Neural crest cell (in vitro differentiated cells): ENCODE measurements around the gene RHD. TPM values are rescaled to one million over a fixed set of nuclear protein-coding genes. Genes with fewer than 3 reads are reported as not detected.
A peak's percentile ranks its signal among the peaks of the same experiment; 100 is the strongest.
"Not testable (repeated sequence)": the region's sequence is repeated elsewhere in the genome, so short reads cannot be mapped to it uniquely, and the experiment has no call there.

Experiments
- DNase-seq: peaks from one replicate; pipeline ENCODE4 v3.0.0; 2021; ENCODE audit warnings: low read depth, mixed read lengths, low spot score
- H3K27ac Mint-ChIP-seq: one replicate; pipeline ENCODE4 v1.8.0; 2021; ENCODE audit warnings: mild to moderate bottlenecking, mixed read lengths; ENCODE audit not compliant: unreplicated experiment
- H3K27me3 Mint-ChIP-seq: 2 replicates; pipeline ENCODE4 v1.8.0; 2021; ENCODE audit warnings: low read depth, mild to moderate bottlenecking, mixed read lengths
- H3K36me3 Mint-ChIP-seq: 2 replicates; pipeline ENCODE4 v1.8.0; 2021; ENCODE audit warnings: low read depth, mild to moderate bottlenecking, mixed read lengths
- H3K4me1 Mint-ChIP-seq: 2 replicates; pipeline ENCODE4 v1.8.0; 2021; ENCODE audit warnings: mixed read lengths
- H3K4me3 Mint-ChIP-seq: one replicate; pipeline ENCODE4 v1.8.0; 2021; ENCODE audit warnings: mild to moderate bottlenecking, mixed read lengths
- H3K9me3 Mint-ChIP-seq: 2 replicates; pipeline ENCODE4 v1.8.0; 2021; ENCODE audit warnings: mixed read lengths
- total RNA-seq: library from RNA; stranded (reverse); gene quantifications from 2 replicates; pipeline ENCODE4 v1.2.1, GENCODE V29; 2021
- TF ChIP-seq, protein P1 (sequence below): fragments of 200-600 bp; sonication (generic); conservative IDR thresholded peaks from 2 replicates; pipeline ENCODE4 v1.5.0; 2021; ENCODE audit warnings: antibody characterized with exemption, mild to moderate bottlenecking

RHD gene
- total RNA-seq, 1 donor from 2014 or later, result 0.07 TPM

DNA sequence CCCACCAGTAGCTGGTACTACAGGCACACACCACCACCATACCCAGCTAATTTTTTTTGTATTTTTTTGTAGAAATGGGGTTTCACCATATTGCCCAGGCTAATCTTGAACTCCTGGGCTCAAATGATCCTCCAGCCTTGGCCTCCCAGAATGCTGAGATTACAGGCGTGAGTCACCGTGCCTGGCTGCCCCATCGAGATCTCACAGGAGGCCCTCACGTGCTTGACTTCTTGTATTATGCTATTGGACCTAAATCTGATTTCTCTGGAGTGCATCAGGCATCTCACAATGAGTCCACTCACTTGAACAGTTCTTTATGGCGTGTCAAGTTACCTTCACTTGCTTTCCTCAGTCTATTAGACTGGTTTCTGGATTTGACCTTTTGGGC lies 15.7 kb upstream of the RHD start:
- TF ChIP-seq, protein P1, sequence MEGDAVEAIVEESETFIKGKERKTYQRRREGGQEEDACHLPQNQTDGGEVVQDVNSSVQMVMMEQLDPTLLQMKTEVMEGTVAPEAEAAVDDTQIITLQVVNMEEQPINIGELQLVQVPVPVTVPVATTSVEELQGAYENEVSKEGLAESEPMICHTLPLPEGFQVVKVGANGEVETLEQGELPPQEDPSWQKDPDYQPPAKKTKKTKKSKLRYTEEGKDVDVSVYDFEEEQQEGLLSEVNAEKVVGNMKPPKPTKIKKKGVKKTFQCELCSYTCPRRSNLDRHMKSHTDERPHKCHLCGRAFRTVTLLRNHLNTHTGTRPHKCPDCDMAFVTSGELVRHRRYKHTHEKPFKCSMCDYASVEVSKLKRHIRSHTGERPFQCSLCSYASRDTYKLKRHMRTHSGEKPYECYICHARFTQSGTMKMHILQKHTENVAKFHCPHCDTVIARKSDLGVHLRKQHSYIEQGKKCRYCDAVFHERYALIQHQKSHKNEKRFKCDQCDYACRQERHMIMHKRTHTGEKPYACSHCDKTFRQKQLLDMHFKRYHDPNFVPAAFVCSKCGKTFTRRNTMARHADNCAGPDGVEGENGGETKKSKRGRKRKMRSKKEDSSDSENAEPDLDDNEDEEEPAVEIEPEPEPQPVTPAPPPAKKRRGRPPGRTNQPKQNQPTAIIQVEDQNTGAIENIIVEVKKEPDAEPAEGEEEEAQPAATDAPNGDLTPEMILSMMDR, result no peak

DNA sequence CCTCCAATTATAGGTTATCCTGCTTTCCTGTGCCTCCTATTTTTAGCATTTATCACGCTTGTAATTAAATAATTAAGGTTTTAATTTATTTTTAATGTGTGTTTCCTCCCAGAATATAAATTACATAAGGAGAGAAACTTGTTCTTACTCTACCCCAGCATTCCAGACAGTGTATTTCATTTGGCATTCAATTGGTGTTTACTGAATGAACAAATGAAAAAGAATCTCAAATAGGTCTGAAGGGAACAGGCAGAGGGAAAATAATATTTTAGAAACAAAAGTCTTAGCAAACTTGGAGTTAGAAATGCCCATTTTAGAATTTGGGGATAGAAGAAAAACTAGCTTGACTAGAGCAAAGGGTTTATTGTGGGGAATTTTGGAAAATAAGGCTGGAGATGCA lies 15.1 kb upstream of the RHD start:
- no peaks in the 10 kb centered on the region for H3K4me1 Mint-ChIP-seq
- H3K4me3 Mint-ChIP-seq, result no peak overlapping the region
- no peaks in the 10 kb centered on the region for H3K36me3 Mint-ChIP-seq
- H3K27me3 Mint-ChIP-seq, result no peaks in the 10 kb centered on the region
- no peak overlapping the region for H3K27ac Mint-ChIP-seq
- DNase-seq, result no peak
- no peaks in the 10 kb centered on the region for H3K9me3 Mint-ChIP-seq
- TF ChIP-seq, protein P1, result no peak

More for the DNA sequence above, 15.7 kb upstream of the RHD start:
- Mint-ChIP-seq H3K9me3 (no peaks in the 10 kb centered on the region), H3K27me3 (no peaks in the 10 kb centered on the region), H3K4me3 (no peak overlapping the region), H3K36me3 (no peaks in the 10 kb centered on the region), H3K4me1 (no peaks in the 10 kb centered on the region), H3K27ac (no peak overlapping the region)
- no peak for DNase-seq

DNA sequence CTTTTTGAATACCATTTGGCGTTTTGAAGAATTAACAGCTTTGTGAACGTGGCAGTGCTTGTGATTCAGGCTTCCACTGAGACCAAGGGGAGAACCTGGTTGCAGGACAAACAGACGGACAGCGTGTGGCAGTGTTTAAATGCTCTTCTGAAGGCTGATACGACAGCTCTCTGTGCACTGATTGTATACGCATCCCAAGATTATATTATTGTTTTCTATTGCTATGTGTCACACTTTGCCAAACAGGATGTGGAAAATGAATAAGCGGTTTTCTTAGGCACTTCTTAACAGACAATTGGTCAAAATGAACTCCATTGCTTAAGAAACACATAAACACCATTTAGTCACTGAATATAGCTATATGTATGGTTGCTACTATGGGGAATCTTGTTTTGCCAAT lies 12.5 kb upstream of the RHD start:
- DNase-seq, H3K4me1 Mint-ChIP-seq, H3K4me3 Mint-ChIP-seq, H3K9me3 Mint-ChIP-seq, H3K36me3 Mint-ChIP-seq, H3K27me3 Mint-ChIP-seq, H3K27ac Mint-ChIP-seq: not testable (repeated sequence)

DNA sequence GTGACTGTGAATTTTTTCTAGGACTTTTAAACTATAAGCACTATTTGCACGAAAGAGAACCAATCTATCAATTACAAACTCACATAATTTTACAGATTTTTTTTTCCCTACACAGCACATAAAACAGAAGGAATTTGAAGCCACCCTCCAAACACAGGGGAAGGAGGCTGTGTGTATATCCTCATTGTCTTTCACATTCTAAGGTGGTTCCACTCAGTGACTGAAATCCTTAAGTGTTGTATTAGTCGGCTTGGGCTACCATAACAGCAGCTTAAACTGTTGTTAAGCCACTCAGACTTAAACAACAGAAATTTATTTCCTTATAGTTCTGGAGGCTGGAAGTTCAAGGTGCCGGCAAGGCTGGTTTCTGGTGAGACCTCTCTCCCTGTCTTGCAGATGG lies 12.0 kb upstream of the RHD start:
- not testable (repeated sequence) for H3K27ac Mint-ChIP-seq, H3K4me1 Mint-ChIP-seq, H3K36me3 Mint-ChIP-seq, H3K27me3 Mint-ChIP-seq, H3K4me3 Mint-ChIP-seq, DNase-seq, H3K9me3 Mint-ChIP-seq

DNA sequence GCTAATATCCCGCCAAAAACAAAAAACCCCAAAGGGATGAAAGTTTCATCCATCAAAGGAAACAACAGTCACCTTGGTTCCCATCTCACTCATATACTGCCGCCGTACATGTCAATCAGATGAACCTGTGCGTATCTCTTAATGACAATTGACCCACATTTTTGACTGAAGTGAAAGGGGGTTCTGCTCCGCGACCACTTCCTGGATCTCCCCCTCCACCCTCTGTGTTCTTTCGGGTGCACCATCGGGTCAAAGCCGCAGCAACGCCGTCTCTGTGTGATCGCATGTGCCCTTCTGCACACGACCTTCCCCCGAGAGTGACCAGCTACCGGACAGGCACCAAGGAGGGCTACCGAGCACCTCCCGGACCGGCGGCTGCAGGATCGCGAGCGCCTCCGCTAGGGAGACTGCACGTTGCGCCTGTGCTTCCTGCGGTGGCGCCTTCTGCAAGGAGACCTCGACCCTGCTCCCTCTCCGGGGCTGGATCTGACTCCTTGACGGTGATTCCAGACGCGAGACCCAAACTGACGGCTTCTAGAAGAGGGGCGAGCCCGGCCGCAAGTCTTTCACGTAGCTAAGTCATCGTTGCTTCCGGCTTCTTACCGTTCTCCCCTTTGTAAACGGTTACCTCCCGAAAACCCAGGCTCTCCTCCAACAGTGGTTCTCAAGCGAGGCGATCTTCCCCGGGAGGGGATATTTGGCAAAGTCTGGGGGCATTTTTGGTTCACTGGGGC lies 5.6 kb upstream of the RHD start:
- peaks cover 12% of the 10 kb centered on the region for H3K4me1 Mint-ChIP-seq
- not testable (repeated sequence) for DNase-seq
- peak overlapping the region; percentile 58 for H3K27ac Mint-ChIP-seq

DNA sequence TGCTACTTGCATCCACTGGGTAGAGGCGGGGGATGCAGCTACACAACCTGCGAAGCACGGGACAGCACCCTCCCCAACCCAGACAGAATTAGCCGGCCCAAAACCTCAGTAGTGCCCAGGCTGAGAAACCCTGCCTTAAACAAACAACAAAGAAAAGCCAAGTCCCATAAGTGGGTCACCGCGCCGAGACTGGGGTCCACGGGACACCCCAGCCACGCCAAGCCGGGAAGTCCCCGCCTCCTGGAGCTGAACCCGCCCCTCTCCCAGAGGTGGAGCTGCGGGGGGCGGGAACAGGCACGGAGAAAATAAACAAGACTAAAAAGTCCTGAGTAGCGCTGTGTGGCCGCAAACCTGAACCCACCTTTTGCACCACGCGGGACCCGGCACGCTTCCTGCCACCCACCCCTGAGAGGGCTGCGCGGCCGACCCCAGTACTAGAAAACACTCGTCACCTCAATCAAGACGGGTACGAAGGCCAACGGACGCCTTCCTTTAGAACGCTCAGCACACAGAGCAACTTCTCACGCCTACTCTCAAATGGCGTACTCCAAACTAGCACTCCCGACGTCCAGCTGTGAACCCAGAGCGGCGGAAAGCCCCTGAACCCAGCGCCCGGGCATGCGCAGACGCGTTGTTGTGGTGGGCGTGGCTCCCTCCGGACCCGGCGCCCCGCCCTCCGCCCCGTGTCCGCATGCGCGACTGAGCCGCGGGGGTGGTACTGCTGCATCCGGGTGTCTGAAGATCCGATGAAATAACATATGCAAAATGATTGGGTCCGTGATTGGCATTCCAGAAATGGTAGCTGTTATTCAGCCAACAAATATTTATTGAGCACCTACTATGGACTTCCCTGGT lies 4.8 kb upstream of the RHD start:
- H3K27me3 Mint-ChIP-seq, H3K9me3 Mint-ChIP-seq, H3K36me3 Mint-ChIP-seq, H3K27ac Mint-ChIP-seq: not testable (repeated sequence)
- H3K4me1 Mint-ChIP-seq, result peaks cover 12% of the 10 kb centered on the region
- peak; percentile 55 for DNase-seq
- H3K4me3 Mint-ChIP-seq, result peak overlapping the region; percentile 87

More for the DNA sequence above, 5.6 kb upstream of the RHD start:
- H3K27me3 Mint-ChIP-seq, H3K36me3 Mint-ChIP-seq, H3K9me3 Mint-ChIP-seq: not testable (repeated sequence)
- H3K4me3 Mint-ChIP-seq, result peak overlapping the region; percentile 90

DNA sequence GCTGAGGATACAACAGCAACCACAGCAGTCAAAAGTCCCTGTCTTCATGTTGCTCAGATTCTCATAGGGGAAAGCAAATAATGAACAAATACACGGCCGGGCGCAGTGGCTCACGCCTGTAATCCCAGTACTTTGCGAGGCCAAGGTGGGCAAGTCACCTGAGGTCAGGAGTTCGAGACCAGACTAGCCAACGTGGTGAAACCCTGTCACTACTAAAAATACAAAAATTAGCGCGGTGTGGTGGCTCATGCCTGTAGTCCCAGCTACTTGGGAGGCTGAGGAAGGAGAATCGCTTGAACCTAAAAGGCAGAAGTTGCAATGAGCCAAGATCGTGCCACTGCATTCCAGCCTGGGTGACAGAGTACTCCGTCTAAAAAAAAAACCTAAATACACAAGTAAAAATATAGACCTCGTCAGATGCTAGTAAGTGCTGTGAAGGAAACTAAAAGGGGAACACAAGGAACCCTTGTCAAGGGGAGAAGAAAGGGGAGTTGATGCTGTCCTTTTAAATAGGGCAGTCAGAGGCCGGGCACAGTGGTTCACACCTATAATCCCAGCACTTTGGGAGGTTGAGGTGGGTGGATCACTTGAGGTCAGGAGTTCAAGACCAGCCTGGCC lies 4.1 kb upstream of the RHD start:
- not testable (repeated sequence) for H3K27me3 Mint-ChIP-seq, H3K36me3 Mint-ChIP-seq, H3K9me3 Mint-ChIP-seq, DNase-seq, H3K27ac Mint-ChIP-seq
- Mint-ChIP-seq H3K4me3 (peak overlapping the region; percentile 87), H3K4me1 (peaks cover 12% of the 10 kb centered on the region)

DNA sequence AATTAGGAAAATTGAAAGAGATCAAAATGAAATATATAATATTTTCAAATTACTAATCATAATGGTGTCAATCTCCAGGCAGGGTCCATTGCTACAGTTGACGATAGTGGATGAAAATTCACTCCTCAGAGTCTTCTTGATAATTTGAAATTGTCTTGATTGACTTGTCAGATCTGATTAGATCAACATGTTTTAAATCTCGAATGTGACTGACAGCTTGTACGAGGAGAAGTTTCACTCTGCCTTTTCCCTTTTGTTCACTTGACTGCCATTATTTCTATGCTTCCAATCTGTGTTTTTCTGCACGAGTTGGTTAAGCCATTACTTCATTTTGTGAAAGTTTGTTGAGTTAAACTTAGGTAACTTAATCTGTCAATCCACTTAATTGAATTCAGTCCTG lies 3.3 kb downstream of the RHD start:
- H3K36me3 Mint-ChIP-seq, H3K27me3 Mint-ChIP-seq, DNase-seq: not testable (repeated sequence)

DNA sequence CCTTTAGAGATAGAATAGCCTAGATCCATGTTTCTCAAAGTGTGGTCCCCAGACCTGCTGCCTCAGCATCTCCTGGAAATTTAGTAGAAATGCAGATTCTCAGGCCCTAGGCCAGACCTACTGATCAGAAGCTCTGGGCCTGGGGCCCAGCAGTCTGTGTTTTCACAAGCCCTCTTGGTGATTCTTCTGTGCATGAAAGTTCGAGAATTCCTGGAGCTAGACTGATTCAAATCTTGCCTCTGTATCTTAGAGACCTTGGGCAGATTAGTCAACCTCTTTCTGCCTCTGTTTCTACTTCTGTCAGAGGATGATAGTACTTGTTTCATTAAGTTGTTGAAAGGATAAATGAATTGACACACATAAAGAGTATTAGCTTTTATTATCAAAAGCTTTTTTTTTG lies 5.0 kb downstream of the RHD start:
- DNase-seq, H3K9me3 Mint-ChIP-seq, H3K4me3 Mint-ChIP-seq, H3K4me1 Mint-ChIP-seq, H3K36me3 Mint-ChIP-seq, H3K27ac Mint-ChIP-seq, H3K27me3 Mint-ChIP-seq: not testable (repeated sequence)

More for the DNA sequence above, 3.3 kb downstream of the RHD start:
- not testable (repeated sequence) for H3K9me3 Mint-ChIP-seq, H3K4me3 Mint-ChIP-seq, H3K27ac Mint-ChIP-seq, H3K4me1 Mint-ChIP-seq

DNA sequence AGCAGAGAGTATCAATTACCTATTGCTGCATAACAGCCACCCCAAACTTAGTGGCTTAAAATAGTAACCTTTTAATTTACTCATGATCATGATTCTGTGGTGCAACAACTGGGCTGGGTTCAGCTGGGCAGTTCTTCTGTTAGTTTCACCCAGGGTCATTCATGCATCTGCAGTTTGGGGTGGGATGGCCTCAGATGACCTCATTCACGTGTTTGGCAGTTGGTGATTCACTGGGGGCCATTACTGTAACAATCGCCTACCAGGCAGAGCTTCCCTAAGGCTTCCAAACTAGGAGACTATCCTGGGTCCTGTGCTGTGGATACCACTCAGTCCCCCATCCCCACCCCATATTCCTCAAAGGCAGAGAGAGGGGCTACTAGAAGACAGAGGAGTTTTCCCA lies 6.0 kb downstream of the RHD start:
- not testable (repeated sequence) for H3K4me3 Mint-ChIP-seq, H3K9me3 Mint-ChIP-seq, DNase-seq, H3K27ac Mint-ChIP-seq, H3K4me1 Mint-ChIP-seq, H3K36me3 Mint-ChIP-seq, H3K27me3 Mint-ChIP-seq

DNA sequence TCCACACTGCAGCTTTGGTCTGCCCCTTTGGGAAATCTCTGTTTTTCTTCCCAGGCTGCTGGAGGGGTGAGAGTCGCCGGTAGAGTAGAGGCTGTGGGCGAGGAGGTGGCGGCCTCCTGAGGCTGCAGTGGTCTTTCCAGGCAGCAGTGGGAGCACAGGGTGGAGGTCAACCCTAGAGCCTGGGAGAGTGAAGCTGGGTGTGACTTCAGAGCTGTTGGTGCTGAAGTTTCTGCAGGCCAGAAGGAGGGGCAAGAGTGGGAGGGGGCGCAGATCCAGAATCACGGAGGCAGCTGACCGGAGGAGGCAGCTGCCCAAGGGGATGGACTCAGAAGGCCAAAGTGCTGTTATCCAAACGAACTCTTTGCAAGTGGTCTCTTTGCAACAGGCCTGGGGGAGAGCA lies 6.5 kb downstream of the RHD start:
- H3K27ac Mint-ChIP-seq, DNase-seq, H3K36me3 Mint-ChIP-seq, H3K9me3 Mint-ChIP-seq, H3K4me1 Mint-ChIP-seq, H3K27me3 Mint-ChIP-seq, H3K4me3 Mint-ChIP-seq: not testable (repeated sequence)
